AG10803 (cell line): ENCODE data around the gene NXNL1.

Source experiments
- DNase-seq: peaks from one replicate; pipeline ENCODE4 v3.0.0; 2010; ENCODE audit warnings: low read depth
- H3K4me3 ChIP-seq: 2 replicates; pipeline ENCODE4 v1.5.1; 2011; ENCODE audit warnings: mild to moderate bottlenecking, low read length, control low read depth
- CTCF ChIP-seq: conservative IDR thresholded peaks from 2 replicates; pipeline ENCODE4 v1.5.1; 2011; ENCODE audit warnings: mild to moderate bottlenecking, low read length, control low read depth, inconsistent platforms

The NXNL1 gene

GRCh38 chr19:17411801-17412200, 48.9 kb downstream of the NXNL1 start:
- DNase-seq = no peak
- H3K4me3 ChIP-seq = no peak overlapping the region
- TF ChIP-seq CTCF = no peak

- H3K4me3 ChIP-seq = no peak overlapping the region
- no peak for TF ChIP-seq CTCF
- DNase-seq = peak; percentile 37
These were observed 50.7 kb downstream of the NXNL1 start for GRCh38 chr19:17409990-17410389.

- H3K4me3 ChIP-seq = no peak overlapping the region
- no peak for DNase-seq
- TF ChIP-seq CTCF = no peak
These were observed 53.9 kb downstream of the NXNL1 start for GRCh38 chr19:17406887-17407196.

- no peak overlapping the region for H3K4me3 ChIP-seq
- DNase-seq = peak; percentile 36
These were observed 54.5 kb downstream of the NXNL1 start for GRCh38 chr19:17406046-17406886.

More at GRCh38 chr19:17406046-17406886, 54.5 kb downstream of the NXNL1 start:
- no peak for TF ChIP-seq CTCF
